Activated CD4-positive, alpha-beta memory T cell treated with anti-CD3 and anti-CD28 coated beads, Interleukin-2, amount 10 ng/mL, durations not matched to agents 7 days and 5 days (primary cell): ENCODE measurements around the gene ABHD10. TPM values are rescaled to one million over a fixed set of nuclear protein-coding genes. Genes with fewer than 3 reads are reported as not detected.
A peak's percentile ranks its signal among the peaks of the same experiment; 100 is the strongest.

ENCODE experiments used
- CTCF ChIA-PET: fragments of 350-600 bp; sonication (Branson Sonifier 250); formaldehyde crosslinking; loops from one replicate; lab custom pipeline; 2021; ENCODE audit warnings: antibody characterized with exemption, inconsistent platforms; lab: Charles Lee
- POLR2A ChIA-PET: fragments of 350-600 bp; sonication (Branson Sonifier 250); formaldehyde crosslinking; loops from one replicate; lab custom pipeline; 2021; ENCODE audit warnings: antibody characterized with exemption; lab: Charles Lee
- DNase-seq: peaks from one replicate; pipeline ENCODE4 v3.0.0-alpha.2; 2020
- H3K27ac Mint-ChIP-seq: one replicate; pipeline ENCODE4 v1.8.0; 2021; ENCODE audit warnings: mild to moderate bottlenecking, mixed read lengths
- H3K27me3 Mint-ChIP-seq: one replicate; pipeline ENCODE4 v1.8.0; 2021; ENCODE audit warnings: mixed read lengths
- H3K36me3 Mint-ChIP-seq: one replicate; pipeline ENCODE4 v1.8.0; 2021; ENCODE audit warnings: low read depth, mixed read lengths
- H3K4me1 Mint-ChIP-seq: one replicate; pipeline ENCODE4 v1.8.0; 2021; ENCODE audit warnings: mixed read lengths
- H3K4me3 Mint-ChIP-seq: one replicate; pipeline ENCODE4 v1.8.0; 2021; ENCODE audit warnings: mild to moderate bottlenecking, mixed read lengths
- H3K9me3 Mint-ChIP-seq: one replicate; pipeline ENCODE4 v1.8.0; 2021; ENCODE audit warnings: mixed read lengths
- total RNA-seq, 2 experiments: library from RNA; stranded (reverse); gene quantifications; one replicate each; pipeline ENCODE4 v1.2.3, GENCODE V29; 2021

ABHD10 gene
- total RNA-seq, 2 experiments from 2014 or later, result 40.4 to 44.7 TPM

GRCh38 chr3:111968319-111969054 lies 10.3 kb upstream of the ABHD10 start:
- CTCF ChIA-PET, result interaction anchor here (0.6 to 10.8 kb wide), 32 partner anchors 8 to 390 kb away, joined by 3 to 200 read pairs (median 4); partner anchors contain the start of genes ABHD10 and PHLDB2
- Mint-ChIP-seq H3K27me3 (no peaks in the 10 kb centered on the region), H3K36me3 (no peaks in the 10 kb centered on the region), H3K4me3 (no peak overlapping the region), H3K27ac (no peak overlapping the region), H3K4me1 (peaks cover 9% of the 10 kb centered on the region), H3K9me3 (no peaks in the 10 kb centered on the region)
- POLR2A ChIA-PET, result interaction anchor here (3.1 to 3.8 kb wide), 2 partner anchors 11 to 252 kb away, joined by 17 to 21 read pairs; partner anchors contain the start of gene ABHD10
- no peak for DNase-seq

DNA sequence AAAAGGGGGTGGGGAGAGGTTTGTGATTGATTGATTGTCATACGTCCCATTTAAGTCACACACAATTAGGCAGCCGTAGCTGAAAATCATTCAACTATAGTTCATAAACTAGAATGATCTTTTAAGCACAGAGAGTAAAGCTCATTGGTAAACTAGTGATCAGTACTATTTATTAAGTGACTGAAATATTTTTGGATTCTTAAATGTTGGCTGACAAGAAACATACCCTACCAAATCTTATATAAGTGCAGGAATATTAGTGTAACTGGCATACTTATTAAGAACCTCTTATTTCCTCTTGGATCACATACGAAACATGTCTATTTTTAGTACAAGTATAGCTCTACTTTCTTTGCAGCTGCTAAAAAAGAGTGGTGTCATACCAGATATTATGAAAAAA lies 8.4 kb upstream of the ABHD10 start:
- Mint-ChIP-seq H3K9me3 (no peaks in the 10 kb centered on the region), H3K4me3 (no peak overlapping the region), H3K27me3 (no peaks in the 10 kb centered on the region), H3K4me1 (peaks cover 5% of the 10 kb centered on the region), H3K27ac (no peak overlapping the region), H3K36me3 (no peaks in the 10 kb centered on the region)
- CTCF ChIA-PET, result interaction anchor here (1.2 to 10.8 kb wide), 7 partner anchors 9 to 301 kb away, joined by 3 to 200 read pairs (median 4); partner anchors contain the start of gene ABHD10
- no peak for DNase-seq
- POLR2A ChIA-PET, result interaction anchor here (1.0 kb wide), 1 partner anchor 9 kb away, joined by 3 read pairs; the partner anchor contains the start of gene ABHD10

DNA sequence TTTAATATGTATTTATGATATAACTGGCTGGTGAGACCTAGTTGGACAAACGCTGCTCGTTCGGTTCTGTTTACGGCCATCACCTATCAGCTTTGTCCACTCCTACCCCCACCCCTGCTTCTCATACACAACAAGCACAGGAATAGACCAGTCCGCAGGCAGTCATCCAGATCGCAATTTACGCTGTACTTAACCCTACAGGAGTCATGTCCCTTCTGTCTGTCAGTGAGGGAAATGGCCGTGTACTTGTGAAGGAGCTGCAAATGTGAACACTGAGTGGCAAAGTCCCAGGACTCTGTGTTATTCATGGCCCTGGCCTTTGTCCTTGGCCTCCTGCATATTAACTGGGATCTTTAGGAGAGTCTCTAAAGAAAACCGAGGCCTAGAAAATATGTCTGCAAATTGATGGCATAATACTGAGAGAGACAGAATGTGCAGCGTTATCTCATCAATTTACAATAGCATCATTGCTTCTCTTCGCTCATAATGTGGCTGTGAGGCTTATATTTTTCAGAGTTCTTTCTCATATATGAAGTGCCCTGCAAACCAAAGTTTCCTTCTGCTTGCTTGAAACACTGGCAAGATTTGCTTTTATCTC lies 7.2 kb upstream of the ABHD10 start:
- no peaks in the 10 kb centered on the region for H3K36me3 Mint-ChIP-seq
- POLR2A ChIA-PET, result no interaction called here
- no peak overlapping the region for H3K27ac Mint-ChIP-seq
- H3K27me3 Mint-ChIP-seq, result no peaks in the 10 kb centered on the region
- DNase-seq, result no peak
- CTCF ChIA-PET, result interaction anchor here (10.8 kb wide), 1 partner anchor 254 kb away, joined by 200 read pairs; no protein-coding TSS in a partner anchor
- no peak overlapping the region for H3K4me3 Mint-ChIP-seq
- H3K4me1 Mint-ChIP-seq, result peaks cover 5% of the 10 kb centered on the region
- no peaks in the 10 kb centered on the region for H3K9me3 Mint-ChIP-seq

- ChIA-PET POLR2A (no interaction called here), CTCF (interaction anchor here (2.0 kb wide), 1 partner anchor 40 kb away, joined by 6 read pairs; no protein-coding TSS in a partner anchor)
- Mint-ChIP-seq H3K27me3 (no peaks in the 10 kb centered on the region), H3K4me1 (peaks cover 1% of the 10 kb centered on the region), H3K4me3 (no peak overlapping the region), H3K27ac (no peak overlapping the region), H3K36me3 (no peaks in the 10 kb centered on the region), H3K9me3 (no peaks in the 10 kb centered on the region)
- no peak for DNase-seq
These were observed 5.9 kb upstream of the ABHD10 start for GRCh38 chr3:111972891-111973290.

- DNase-seq, result no peak
- H3K36me3 Mint-ChIP-seq, result peaks cover 3% of the 10 kb centered on the region
- POLR2A ChIA-PET, result interaction anchor here (1.1 kb wide), 1 partner anchor 303 kb away, joined by 4 read pairs; no protein-coding TSS in a partner anchor
- no peak overlapping the region for H3K27ac Mint-ChIP-seq
- H3K4me1 Mint-ChIP-seq, result peaks cover 12% of the 10 kb centered on the region
- no peaks in the 10 kb centered on the region for H3K9me3 Mint-ChIP-seq
- no peaks in the 10 kb centered on the region for H3K27me3 Mint-ChIP-seq
- no peak overlapping the region for H3K4me3 Mint-ChIP-seq
- CTCF ChIA-PET, result interaction anchor here (0.8 to 1.3 kb wide), 4 partner anchors 9 to 259 kb away, joined by 3 to 5 read pairs (median 4); no protein-coding TSS in a partner anchor
These were observed 3.7 kb upstream of the ABHD10 start for GRCh38 chr3:111975131-111975530.

GRCh38 chr3:111976254-111976653 lies 2.6 kb upstream of the ABHD10 start:
- DNase-seq, result no peak
- ChIA-PET CTCF (interaction anchor here (1.4 kb wide), 1 partner anchor 8 kb away, joined by 4 read pairs; no protein-coding TSS in a partner anchor), POLR2A (no interaction called here)
- peaks cover 6% of the 10 kb centered on the region for H3K36me3 Mint-ChIP-seq
- H3K27me3 Mint-ChIP-seq, result no peaks in the 10 kb centered on the region
- no peak overlapping the region for H3K27ac Mint-ChIP-seq
- peaks cover 22% of the 10 kb centered on the region for H3K4me1 Mint-ChIP-seq
- no peak overlapping the region for H3K4me3 Mint-ChIP-seq
- H3K9me3 Mint-ChIP-seq, result no peaks in the 10 kb centered on the region

DNA sequence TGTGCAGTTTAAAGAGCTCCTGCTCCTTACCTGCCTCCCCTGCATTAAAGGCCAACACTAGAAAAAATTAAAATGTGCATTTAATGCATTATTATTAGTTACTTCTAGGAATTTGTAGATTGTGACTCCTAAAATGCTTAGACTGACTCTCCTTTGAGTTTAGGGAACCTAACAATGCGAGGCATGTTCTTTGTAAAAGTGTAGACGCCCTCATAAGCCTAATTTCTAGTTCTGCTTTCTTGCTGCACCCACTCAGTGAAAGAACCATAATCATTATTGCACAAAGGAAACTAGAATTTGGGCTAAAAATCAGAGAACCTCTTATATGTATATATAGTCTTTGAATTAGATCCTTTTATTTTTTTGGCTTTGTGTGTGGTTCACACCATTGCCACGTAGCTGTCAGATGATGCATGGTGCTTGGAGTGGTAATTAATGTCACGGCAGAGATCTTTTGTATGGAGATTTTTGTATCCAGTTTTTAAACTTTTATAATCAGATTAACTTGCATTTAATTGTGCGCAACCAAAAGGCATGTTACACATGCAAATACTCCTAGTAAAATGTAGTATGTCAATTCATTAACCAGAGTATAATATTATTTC lies 710 bp downstream of the ABHD10 start:
- Mint-ChIP-seq H3K36me3 (peaks cover 30% of the 10 kb centered on the region), H3K27me3 (no peaks in the 10 kb centered on the region), H3K4me1 (peaks cover 47% of the 10 kb centered on the region), H3K9me3 (no peaks in the 10 kb centered on the region), H3K27ac (peak overlapping the region; percentile 92), H3K4me3 (peak overlapping the region; percentile 75)
- CTCF ChIA-PET, result interaction anchor here (1.1 to 3.6 kb wide), 17 partner anchors 9 to 401 kb away, joined by 3 to 50 read pairs (median 5); no protein-coding TSS in a partner anchor
- DNase-seq, result no peak
- POLR2A ChIA-PET, result interaction anchor here (0.6 to 2.4 kb wide), 33 partner anchors 9 to 1554 kb away, joined by 3 to 28 read pairs (median 4); partner anchors contain the start of gene CD96

- CTCF ChIA-PET, result interaction anchor here (1.4 to 3.6 kb wide), 5 partner anchors 8 to 308 kb away, joined by 4 to 39 read pairs (median 7); no protein-coding TSS in a partner anchor
- Mint-ChIP-seq H3K27me3 (no peaks in the 10 kb centered on the region), H3K36me3 (peaks cover 44% of the 10 kb centered on the region), H3K4me1 (peaks cover 61% of the 10 kb centered on the region), H3K4me3 (peak overlapping the region; percentile 75), H3K27ac (peak overlapping the region; percentile 71), H3K9me3 (no peaks in the 10 kb centered on the region)
- DNase-seq, result no peak
- POLR2A ChIA-PET, result interaction anchor here (1.6 to 2.4 kb wide), 3 partner anchors 8 to 19 kb away, joined by 3 to 28 read pairs (median 17); no protein-coding TSS in a partner anchor
These were observed 2.1 kb downstream of the ABHD10 start for GRCh38 chr3:111980716-111981456.

GRCh38 chr3:111981457-111981763 lies 2.6 kb downstream of the ABHD10 start:
- H3K27me3 Mint-ChIP-seq, result no peaks in the 10 kb centered on the region
- DNase-seq, result no peak
- H3K4me1 Mint-ChIP-seq, result peaks cover 65% of the 10 kb centered on the region
- no peaks in the 10 kb centered on the region for H3K9me3 Mint-ChIP-seq
- no peak overlapping the region for H3K27ac Mint-ChIP-seq
- ChIA-PET CTCF (interaction anchor here (1.3 to 2.0 kb wide), 3 partner anchors 32 to 309 kb away, joined by 4 to 7 read pairs (median 4); no protein-coding TSS in a partner anchor), POLR2A (interaction anchor here (1.6 kb wide), 1 partner anchor 18 kb away, joined by 3 read pairs; no protein-coding TSS in a partner anchor)
- H3K4me3 Mint-ChIP-seq, result no peak overlapping the region
- H3K36me3 Mint-ChIP-seq, result peaks cover 48% of the 10 kb centered on the region

DNA sequence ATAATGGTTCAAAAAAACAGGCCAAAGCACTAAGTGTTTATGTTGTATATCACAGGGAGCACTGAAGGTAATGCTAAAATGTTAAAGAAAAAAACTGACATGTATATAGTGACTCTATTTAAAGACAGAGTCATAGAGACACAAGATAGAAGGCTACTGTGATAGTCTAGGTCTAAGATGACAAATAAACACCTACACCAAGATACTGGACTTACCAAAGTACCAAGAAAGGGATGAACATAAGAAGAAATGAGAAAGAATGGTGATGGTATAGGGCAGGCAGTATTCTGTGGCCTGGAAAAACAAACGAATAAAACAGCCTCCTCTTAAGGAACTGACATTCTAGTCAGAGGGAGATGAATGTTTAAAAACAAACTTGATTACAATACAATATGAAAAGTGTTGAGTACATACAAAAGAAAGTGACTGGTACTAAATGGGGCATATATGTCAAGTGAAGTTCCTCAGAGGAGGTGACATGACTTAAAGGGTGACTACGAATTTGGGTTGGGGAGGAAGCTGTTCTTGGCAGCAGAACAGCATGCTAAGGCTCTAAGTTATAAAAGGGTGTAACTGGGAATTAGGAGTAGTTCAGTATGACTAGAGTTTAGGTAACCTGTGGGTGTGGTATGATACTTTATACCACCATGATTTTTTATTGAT lies 5.9 kb downstream of the ABHD10 start:
- DNase-seq, result no peak
- H3K4me1 Mint-ChIP-seq, result peaks cover 67% of the 10 kb centered on the region
- no peaks in the 10 kb centered on the region for H3K9me3 Mint-ChIP-seq
- H3K36me3 Mint-ChIP-seq, result peaks cover 65% of the 10 kb centered on the region
- H3K27ac Mint-ChIP-seq, result no peak overlapping the region
- POLR2A ChIA-PET, result no interaction called here
- no peak overlapping the region for H3K4me3 Mint-ChIP-seq
- no peaks in the 10 kb centered on the region for H3K27me3 Mint-ChIP-seq
- CTCF ChIA-PET, result interaction anchor here (14.0 kb wide), 1 partner anchor 29 kb away, joined by 202 read pairs; no protein-coding TSS in a partner anchor

- Mint-ChIP-seq H3K4me3 (no peak overlapping the region), H3K27ac (peak overlapping the region; percentile 57), H3K27me3 (no peaks in the 10 kb centered on the region), H3K36me3 (peaks cover 63% of the 10 kb centered on the region), H3K9me3 (no peaks in the 10 kb centered on the region), H3K4me1 (peaks cover 49% of the 10 kb centered on the region)
- ChIA-PET CTCF (interaction anchor here (1.0 to 14.0 kb wide), 3 partner anchors 19 to 57 kb away, joined by 4 to 202 read pairs (median 30); no protein-coding TSS in a partner anchor), POLR2A (interaction anchor here (1.2 kb wide), 1 partner anchor 127 kb away, joined by 3 read pairs; no protein-coding TSS in a partner anchor)
- no peak for DNase-seq
These were observed 8.0 kb downstream of the ABHD10 start for GRCh38 chr3:111986800-111987199.
